ENCODE results near the gene FBXL2.

GRCh38 chr3:33426068-33426467, 148.8 kb downstream of the FBXL2 start:
- no peak for TF ChIP-seq CTCF (IDR thresholded peaks at IDR 0.05)
- TF ChIP-seq POLR2A (IDR thresholded peaks at IDR 0.05), result no peak

Measured in vagina (tissue), 2 donors.